Activated CD4-positive, alpha-beta T cell treated with anti-CD3 and anti-CD28 coated beads for 48 hours (primary cell): ENCODE results near the gene ENTREP3.
"Not testable (repeated sequence)": the region's sequence is repeated elsewhere in the genome, so short reads cannot be mapped to it uniquely, and the experiment has no call there.

Experiments used
- DNase-seq: peaks from one replicate; pipeline ENCODE4 v3.0.0-alpha.2; 2020

ENTREP3 gene

GRCh38 chr1:155255243-155256007 lies at the start of gene ENTREP3:
ENTREP3 (minus strand) TSS chr1:155255483; CDS start chr1:155254877, 606 bp downstream.
- peak; percentile 88 for DNase-seq

DNA sequence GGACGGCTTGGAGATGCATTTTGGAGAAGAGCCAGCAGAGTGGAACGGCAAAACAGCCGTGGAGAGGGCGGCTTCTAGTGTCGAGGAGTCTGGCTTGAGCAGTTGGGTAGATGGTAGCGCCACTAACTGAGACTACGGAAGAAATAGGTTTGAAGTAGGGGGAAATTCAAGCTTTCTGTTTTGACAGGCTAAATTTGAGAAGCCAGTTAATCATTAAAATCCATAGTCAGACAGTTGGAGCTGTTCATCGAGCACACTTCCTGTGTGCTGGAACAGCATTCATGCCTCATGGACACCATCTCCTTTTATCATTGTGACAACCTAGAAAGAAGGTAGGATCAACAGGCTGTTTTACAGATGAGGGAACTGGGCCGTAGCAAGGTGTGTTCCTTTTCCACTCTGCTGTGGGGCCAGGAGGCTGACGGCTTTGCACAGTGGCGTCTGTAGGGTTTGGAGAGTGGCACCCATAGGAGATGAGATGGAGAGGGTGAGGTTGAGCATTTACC lies 49.3 kb upstream of the ENTREP3 start:
- no peak for DNase-seq

DNA sequence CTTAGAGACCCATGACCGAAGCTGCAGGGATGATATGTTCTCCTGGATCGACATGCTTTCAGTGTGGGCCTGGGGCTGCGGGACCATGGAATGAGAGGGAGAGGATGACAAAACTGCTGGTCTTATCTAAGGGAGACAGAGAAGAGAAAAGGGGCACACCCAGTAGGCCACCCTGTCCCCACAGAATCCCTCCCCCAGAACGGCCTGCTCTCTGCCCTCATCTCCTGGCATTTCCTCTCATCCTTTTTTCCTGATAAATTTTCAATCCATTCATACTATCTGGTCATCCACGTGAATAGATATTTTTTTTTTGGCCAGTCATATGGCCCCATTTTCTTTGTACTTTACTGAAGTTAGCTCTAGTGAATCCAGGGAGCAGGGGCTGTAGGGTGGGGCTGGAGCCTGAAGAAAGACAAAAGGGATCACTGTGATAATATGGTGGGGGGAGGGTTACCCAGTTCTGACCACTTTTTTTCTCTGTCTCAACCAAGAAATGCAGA lies 46.1 kb upstream of the ENTREP3 start, which contains the start of gene PKLR:
TSS of gene PKLR (minus strand) at position 97 of the 500 bp plus-strand sequence. CDS start at position 54, 43 bp downstream.
- no peak for DNase-seq

GRCh38 chr1:155300553-155301329 lies 45.5 kb upstream of the ENTREP3 start:
- no peak for DNase-seq

DNA sequence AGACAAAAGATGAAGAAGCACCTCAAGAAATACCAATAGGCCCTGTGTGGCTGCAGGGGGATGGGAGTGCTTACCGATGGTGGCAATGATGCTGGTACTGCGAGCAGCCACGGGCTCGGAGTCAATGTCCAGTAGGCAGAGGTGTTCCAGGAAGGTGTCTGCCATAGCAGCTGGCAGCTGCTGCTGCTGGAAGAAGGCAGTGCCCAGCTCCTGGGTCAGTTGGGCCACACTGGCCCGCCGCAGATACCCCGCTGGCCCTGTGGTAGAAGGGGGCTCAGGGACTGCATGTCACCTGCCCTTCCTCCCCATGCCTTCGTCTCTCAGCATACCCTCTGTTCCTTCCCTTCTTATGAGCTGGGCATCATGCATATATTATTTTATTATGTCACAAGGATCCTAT lies 44.7 kb upstream of the ENTREP3 start:
- DNase-seq, result no peak

- no peak for DNase-seq
Observed at GRCh38 chr1:155297384-155297783, 42.1 kb upstream of the ENTREP3 start.

DNA sequence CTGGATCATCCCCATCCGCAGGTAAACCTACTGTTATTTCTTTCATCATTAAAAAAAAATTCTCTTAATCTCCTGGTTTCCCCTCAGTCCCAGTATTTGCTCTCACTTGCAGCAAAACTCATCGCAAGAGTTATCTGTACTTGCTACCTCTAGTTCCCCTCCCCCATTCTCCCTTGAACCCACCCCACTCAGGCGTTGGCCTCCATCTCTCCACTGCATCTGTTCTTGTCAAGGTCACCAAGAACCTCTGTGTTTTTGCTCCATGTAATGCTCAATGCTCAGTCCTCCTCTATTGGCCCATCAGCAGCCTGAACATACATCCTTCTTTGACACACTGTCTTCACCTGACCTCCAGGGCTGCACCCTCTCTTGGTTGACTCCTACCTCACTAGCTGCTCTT lies 41.4 kb upstream of the ENTREP3 start:
- no peak for DNase-seq

DNA sequence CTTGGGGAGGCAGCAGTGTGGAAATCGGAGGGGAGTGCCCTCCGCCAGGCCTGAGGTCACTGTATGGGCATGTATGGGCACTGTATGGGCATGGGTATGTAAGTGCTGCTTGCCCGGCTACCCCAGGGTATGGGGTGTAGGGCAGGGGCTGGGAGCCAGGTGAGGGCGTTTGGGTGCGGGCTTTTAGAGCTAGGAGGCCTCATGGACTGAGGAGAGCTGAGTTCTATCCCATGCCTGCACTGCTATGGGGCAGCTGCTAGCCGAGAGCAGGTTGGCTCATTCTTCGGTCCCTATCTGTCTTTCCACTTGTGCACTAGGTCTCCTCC lies 40.6 kb upstream of the ENTREP3 start:
- DNase-seq, result no peak

DNA sequence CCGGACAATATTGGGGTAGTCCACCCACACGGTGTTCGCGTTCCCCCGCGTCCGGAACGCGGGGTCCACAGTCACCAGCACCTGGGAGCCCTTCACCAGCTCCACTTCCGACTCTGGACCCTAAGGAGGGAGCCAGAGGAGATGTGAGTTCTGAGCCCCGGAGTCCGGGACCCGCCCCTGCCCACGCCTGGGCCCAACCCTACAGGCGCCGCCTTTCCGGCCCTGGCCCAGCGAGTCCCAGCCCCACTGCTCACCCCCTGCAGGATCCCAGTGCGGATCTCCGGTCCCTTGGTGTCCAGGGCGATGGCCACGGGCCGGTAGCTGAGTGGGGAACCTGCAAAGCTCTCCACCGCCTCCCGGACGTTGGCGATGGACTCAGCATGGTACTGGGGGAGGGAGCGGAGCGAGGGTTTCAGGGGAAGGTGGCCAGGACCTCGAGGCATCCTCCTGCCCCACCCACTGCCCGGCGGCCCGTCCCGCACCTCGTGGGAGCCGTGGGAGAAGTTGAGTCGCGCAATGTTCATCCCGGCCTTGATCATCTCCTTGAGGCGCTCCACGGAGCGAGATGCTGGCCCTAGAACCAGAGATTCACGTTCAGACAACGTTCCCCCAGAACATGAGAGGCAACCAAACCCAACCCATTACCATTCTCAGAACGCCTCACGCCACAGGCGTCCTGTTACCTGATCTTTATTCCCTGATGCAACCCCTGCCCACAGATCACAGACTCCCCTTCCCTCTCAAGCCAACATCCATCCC lies 40.1 kb upstream of the ENTREP3 start:
- no peak for DNase-seq

GRCh38 chr1:155294520-155295182 lies 39.4 kb upstream of the ENTREP3 start:
- DNase-seq, result no peak

- no peak for DNase-seq
Observed at GRCh38 chr1:155293086-155293749, 37.9 kb upstream of the ENTREP3 start.

- DNase-seq, result not testable (repeated sequence)
Observed at GRCh38 chr1:155291006-155291405, 35.7 kb upstream of the ENTREP3 start.

DNA sequence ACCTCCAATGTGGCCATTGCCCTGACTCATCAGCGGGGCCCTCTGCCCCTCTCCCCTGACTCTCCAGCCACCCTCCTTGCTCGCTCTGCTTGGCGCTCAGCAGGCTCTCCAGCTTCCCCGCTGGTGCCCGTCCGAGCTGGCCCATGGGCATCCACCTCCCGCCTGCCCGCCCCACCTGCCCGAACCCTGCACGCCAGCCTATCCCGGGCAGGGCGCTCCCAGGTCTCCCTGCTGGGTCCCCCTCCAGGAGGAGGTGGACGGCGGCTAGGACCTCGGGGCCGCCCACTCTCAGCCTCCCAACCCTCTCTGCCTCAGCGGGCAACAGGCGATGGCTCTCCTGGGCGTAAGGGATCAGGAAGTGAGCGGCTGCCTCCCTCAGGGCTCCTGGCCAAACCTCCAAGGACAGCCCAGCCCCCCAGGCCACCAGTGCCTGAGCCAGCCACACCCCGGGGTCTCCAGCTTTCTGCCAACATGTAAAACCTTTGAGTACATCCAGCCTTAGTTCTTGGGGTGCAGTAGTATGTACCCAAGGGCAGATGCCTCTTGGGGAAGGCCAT lies 32.8 kb upstream of the ENTREP3 start:
- no peak for DNase-seq

DNA sequence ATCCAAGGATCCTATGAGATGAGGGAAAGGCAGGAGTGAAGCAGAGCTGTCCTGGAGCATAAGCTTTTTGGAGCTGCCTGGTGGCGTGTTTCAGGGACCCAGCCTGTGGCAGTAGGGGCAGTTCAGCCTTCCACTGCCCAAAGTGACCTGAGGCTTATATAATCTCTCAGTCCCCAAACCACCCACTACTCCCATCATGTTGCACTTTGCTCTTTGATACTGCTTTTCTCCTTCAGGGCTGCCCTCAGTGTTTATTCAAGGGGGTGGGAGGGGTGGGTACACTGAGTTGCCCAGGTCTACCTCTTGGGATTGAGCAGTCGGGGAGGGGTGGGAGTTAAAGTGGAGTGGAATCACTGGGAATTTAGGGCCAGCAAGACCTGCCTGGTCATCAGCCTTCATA lies 31.3 kb upstream of the ENTREP3 start:
- DNase-seq, result no peak

DNA sequence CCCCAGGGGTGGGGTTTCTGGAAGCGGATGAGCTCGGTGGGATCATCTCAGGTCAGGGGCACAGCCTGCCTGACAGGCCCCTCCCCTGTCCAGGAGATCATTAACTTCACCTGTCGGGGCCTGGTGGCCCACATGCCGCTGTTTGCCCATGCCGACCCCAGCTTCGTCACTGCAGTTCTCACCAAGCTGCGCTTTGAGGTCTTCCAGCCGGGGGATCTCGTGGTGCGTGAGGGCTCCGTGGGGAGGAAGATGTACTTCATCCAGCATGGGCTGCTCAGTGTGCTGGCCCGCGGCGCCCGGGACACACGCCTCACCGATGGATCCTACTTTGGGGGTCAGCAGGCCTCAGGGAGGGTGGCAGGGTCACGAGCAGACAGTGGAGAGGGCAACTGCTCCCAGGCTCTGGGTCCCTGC lies 30.4 kb upstream of the ENTREP3 start:
- DNase-seq, result no peak

- no peak for DNase-seq
Observed at GRCh38 chr1:155285063-155285462, 29.8 kb upstream of the ENTREP3 start.

DNA sequence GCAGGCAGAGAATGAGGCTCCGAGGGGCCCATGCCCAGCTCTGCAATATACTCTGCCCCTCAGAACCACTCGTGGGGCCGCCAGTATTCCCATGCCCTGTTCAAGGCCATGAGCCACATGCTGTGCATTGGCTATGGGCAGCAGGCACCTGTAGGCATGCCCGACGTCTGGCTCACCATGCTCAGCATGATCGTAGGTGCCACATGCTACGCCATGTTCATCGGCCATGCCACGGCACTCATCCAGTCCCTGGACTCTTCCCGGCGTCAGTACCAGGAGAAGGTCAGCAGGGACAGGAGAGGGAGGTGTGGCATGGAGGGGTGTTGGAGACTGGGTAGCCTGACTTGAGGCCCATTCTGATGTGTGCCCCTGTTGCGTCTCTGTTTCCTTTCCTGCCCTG lies 29.2 kb upstream of the ENTREP3 start:
- DNase-seq, result no peak

GRCh38 chr1:155282488-155283091 lies 27.3 kb upstream of the ENTREP3 start:
- no peak for DNase-seq

GRCh38 chr1:155279268-155279667 lies 24.0 kb upstream of the ENTREP3 start:
- DNase-seq, result no peak

- no peak for DNase-seq
Observed at GRCh38 chr1:155278689-155279160, 23.4 kb upstream of the ENTREP3 start.
